Left kidney (tissue), 8 donors: ENCODE measurements around the gene RAB7B. TPM values are rescaled to one million over a fixed set of nuclear protein-coding genes. Genes with fewer than 3 reads are reported as not detected.
"Not testable (repeated sequence)": the region's sequence is repeated elsewhere in the genome, so short reads cannot be mapped to it uniquely, and the experiment has no call there.

ENCODE experiments used
- DNase-seq: peaks from one replicate; pipeline ENCODE4 v3.0.0-alpha.2; 2013
- long read RNA-seq, 8 donors: transcript quantifications; one replicate each; lab custom pipeline, GENCODE V29; 2026
- polyA plus RNA-seq: library from polyadenylated mRNA; unstranded; fragments of 120-200 nt; gene quantifications from one replicate; pipeline ENCODE4 v1.2.1, GENCODE V29; 2013; ENCODE audit not compliant: insufficient read length

Gene RAB7B
- polyA plus RNA-seq, result 2.3 TPM
- long read RNA-seq, donor 1, result 0 reads
- long read RNA-seq, donor 2, result 0 reads
- long read RNA-seq, donor 3, result 0 reads
- long read RNA-seq, donor 4, result 0 reads
- long read RNA-seq, donor 5, result 0 reads
- long read RNA-seq, donor 6, partial matches to known transcripts, result 0 of 1 reads
- long read RNA-seq, donor 6, other reads (novel, unspliced or antisense), result 0 of 1 reads
- long read RNA-seq, donor 7, result 0 reads
- long read RNA-seq, donor 8, partial matches to known transcripts, result 0 of 1 reads
- long read RNA-seq, donor 8, other reads (novel, unspliced or antisense), result 0 of 1 reads

DNA sequence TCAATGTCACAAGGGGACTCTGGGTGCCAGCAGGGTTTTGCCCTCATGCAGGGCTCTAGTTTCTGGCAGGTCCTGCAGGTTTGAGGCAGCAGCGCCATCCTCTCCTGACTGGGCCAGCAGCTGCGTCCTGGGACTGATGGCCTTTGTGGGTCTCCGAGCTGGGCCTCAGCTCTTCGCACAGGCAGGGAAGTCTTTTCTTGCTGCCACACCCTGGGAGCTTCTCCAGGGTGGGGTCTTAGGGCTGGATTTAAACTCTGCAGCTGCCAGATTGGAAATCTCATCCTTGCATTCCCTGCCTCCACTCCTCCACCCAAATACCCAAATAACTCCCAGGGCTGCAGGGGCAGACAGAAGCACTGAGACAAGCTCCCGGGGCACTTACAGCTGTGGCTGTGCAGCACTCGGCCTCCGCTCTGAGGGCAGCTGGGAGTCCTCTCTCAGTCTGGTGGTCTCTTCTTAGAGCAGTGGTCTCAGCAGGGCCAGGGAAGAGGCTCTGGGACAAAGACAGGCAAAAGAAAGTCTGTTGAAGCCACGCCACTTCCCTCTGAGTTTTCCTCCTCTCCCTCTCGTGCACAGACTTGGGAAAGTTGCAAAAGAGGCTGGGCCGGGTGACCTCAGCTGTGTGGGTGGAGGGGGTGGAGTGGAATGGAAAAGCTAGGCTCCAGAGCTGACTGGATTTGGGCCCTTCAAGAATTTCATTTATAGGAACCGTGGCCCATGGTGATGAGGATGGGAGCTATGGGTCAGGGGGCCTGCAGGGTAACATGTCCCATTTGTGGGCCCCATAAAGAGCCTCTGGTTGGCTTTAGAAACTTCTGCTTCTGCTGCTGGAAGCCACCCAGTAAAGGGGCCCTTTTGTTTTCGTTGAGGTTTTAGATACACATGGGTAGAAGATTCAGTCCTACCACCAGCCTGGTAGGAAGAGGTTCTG, at the start of gene RAB7B:
RAB7B (minus strand) TSS at position 525 of the 931 bp plus-strand sequence. CDS start 9,260 bp downstream, outside the sequence.
- DNase-seq, result no peak

DNA sequence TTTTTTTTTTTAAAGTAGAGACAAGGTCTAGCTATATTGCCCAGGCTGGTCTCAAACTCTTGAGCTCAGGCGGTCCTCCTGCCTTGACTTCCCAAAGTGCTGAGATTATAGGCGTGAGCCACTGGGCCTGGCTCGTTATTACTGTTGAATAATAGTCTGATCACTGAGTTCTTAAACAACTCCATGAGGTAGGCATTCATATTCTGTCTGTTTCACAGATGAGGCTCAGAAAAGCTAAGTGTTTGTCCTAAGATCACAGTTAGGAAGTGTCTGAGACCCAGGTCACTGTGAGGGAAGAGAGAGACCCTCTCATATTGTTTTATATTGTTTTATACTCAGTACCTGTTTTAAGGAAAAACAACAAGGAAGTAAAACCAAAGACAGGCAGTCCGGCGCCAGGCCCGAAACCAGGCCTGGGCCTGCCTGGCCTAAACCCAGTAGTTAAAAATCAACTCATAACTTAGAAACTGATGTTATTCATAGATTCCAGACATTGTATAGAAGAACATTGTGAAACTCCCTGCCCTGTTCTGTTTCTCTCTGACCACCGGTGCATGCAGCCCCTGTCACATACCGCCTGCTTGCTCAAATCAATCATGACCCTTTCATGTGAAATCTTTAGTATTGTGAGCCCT, 49.2 kb upstream of the RAB7B start:
- DNase-seq, result not testable (repeated sequence)

DNA sequence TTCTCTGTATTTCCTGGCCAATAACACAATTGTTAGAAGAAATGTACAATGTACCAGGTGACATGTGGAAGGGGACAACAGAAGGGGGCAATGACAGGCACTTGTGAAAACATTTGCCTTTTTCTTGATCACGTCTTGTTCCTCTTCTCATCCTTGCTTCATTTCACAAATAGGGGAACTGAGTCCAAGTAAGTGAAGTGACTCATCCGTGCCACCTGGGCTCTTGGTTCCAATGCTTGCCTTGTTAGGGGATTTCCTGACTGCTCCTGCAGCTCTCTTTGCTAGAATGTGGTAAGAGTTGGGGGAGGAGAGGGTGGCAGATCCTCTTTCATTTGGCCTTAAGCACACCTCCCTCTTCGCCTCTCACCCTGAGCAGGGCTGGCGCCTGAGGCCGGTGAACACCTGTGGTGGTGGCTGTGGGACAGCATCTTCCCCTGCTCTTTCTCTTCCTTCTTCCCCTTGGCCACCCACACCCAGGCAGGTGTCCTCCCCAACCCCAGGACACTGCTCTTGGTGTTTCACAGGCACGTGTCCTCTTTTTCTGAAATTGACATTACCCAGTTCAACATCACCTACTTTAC, 47.5 kb upstream of the RAB7B start:
- DNase-seq, result no peak

DNA sequence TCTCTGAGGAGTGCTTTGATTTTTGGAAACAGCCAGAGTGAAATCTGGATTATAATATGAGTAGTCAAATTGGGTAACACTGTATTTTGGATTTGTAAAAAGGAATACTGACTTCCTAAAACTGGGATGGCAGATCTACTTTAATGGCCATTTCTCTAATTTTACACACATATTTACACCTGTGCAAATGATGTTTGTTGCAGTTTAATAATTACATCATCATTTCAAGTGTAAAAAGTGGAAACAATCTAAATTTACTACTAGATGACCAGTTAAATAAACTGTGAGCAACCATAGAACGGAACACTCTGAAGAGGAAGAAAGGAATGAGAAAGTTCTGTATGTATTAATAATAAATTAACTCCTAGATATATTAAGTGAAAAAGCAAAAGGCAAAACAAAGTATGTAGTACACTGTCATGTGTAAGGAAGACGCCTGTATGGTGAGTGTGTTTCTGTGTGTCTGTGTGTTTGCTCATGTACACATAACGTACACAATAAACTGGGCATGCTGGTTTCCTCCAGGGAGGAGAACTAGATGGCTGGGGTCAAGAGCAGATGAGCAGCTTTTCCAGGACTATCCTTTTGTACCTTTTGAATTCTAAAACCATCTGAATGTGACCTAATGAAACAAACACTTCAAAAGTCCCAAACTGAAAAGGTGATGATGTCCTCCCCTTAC, 46.9 kb upstream of the RAB7B start:
- DNase-seq, result no peak

- no peak for DNase-seq
These were observed 46.1 kb upstream of the RAB7B start for GRCh38 chr1:206049293-206049692.

DNA sequence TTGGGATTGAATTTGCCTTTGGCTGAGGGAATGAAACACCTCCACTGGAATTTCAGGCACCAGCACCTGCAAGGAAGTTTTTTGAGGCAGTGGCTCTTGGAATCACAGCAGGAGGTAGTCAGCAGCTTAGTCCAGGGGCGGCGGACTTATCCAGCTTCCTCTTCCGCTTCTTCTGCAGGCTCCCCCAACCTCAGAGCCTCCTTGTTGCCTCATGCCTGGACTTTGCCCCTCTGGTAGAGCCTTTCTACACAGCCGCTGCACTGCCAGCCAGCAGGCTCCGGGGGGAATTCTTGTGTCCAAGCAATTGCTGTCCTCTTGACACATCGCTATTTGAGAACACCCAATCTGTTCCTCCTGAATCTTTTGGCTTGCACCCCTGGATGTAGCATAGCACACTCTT, 45.4 kb upstream of the RAB7B start:
- DNase-seq, result no peak

GRCh38 chr1:206047271-206047670, 44.1 kb upstream of the RAB7B start:
- DNase-seq, result no peak

DNA sequence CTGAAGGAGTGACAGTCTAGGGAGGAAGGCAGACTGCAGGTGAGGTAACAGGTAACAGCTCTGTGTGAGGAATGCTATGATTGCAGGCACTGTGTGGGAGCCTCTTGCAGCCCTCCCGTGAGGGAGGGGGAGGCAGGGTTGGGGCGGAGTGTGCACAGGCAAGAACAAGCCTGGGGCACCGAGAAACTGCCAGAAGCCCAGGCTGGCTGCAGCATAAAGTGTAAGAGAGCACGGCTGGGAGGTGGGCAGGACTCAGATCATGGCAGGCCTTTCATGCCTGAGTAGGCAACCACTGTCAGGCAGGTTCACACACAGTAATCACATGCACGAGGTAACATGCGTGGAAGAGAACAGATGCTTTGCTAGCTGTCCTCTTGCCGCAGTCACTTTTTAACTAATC, 38.4 kb upstream of the RAB7B start:
- DNase-seq, result peak; percentile 72

GRCh38 chr1:206040328-206040727, 37.1 kb upstream of the RAB7B start:
- no peak for DNase-seq

DNA sequence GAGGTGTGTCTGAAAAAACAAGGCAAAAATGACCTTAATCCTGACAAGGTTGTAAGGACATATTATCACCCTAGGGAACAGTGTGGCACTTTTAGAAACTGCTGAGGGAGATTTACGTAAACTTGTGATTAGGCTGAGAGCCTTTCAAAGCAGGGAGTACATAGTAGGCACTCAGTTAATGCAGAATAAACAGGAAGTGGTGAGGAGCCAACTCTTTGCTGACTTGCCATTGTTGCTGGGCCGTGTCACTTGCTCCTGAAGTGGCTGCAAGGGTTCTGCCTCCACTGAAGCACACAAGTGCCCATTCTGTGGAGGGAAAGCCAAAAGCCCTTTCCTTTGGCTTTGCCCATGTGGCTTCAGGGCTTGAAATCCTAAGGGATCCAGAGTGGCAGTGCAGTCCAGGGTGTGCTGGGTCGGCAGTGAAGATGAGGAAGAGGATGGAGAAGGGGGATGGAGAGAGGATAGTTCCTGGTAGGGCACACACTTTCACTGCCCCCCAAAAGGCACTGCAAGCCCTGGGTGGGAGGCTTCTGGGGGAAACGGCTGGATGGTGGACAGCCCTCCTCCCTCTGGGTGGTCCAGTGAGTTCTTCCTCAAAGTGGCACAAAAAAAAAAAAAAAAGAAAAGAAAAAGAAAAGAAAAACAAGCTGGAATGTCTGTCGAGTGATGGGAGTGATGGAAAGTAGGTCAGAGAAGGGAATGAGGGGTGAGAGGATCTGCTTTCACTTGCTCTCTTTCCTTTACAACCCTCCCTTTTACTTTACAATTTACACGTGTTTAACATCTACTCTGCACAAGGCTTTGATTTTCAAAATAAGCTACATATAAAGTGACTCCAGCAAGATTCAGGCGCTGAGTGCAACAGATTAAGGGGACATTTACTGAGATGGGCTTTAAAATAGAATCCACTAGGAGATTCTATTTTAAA, 36.1 kb upstream of the RAB7B start:
- DNase-seq, result no peak

GRCh38 chr1:206037581-206037980, 34.4 kb upstream of the RAB7B start:
- DNase-seq, result no peak

DNA sequence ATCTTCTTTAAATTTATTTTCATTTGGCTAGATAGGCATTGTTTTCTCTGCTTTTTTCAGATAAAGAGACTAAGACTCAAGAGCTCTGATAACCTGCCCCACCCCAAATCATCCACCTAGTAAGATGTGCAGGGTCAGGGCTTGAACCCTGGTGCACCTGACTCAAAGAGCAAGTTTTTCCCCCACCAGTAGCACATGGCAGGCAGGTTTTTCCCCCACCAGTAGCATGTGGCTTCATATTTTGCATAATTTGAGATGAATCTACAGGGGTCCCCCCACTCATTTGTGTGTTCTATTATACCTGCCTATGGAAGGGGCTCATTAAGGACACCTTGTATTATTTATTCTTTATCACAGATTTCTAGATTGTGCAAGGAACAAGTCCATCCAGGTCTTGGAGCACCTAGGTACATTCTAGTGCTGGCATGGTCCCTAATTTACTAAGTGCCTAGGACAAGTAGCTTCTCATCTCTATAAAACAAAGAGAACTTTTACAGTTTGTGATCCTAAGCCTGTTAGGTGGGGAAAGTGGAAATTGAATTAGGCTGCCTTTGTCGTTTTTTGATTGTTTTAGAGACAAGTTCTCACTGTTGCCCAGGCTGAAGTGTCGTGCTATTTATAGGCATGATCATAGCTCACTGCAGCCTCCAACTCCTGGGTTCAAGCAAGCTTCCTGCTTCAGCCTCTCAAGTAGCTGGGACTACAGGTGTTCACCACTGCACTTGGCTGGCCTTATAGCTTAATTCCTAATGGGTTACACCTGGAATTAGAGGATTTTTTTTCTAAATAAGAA, 33.7 kb upstream of the RAB7B start:
- no peak for DNase-seq

- no peak for DNase-seq
These were observed 31.8 kb upstream of the RAB7B start for GRCh38 chr1:206035027-206035426.

DNA sequence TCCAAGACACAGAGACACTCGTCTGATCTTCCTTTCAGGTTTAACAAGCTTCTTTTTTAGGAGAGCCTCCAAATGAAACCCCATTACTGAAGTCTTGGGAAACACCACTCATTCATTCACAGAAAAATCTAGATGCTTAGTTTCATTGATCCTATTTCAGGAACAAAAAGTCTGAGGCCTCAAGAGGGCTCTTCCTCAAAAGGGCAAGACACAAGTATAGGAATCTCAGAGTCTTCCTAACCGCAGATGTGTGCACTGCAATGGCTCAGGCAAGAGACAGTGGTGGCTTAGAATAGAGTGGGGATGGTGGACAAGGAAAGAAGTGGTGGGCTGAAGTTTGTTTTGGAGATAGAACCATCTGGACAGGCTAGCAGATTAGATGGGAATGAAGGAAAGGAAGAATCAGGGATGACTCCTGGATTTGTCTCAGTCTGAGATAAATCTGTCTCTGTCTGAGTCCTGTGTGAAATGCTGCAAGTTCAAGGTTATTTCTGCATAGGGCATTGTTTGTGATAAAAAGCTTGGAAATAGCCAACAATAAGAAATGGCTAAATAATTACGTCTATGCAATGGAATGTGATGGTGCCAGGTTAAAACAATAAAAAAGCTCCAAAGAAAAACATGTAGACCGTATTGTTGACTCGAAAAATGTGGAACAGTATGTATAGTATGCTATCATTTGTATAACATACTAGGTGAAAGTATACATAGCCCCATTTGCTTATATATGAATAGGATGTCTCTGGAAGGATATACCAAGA, 29.4 kb upstream of the RAB7B start:
- no peak for DNase-seq

DNA sequence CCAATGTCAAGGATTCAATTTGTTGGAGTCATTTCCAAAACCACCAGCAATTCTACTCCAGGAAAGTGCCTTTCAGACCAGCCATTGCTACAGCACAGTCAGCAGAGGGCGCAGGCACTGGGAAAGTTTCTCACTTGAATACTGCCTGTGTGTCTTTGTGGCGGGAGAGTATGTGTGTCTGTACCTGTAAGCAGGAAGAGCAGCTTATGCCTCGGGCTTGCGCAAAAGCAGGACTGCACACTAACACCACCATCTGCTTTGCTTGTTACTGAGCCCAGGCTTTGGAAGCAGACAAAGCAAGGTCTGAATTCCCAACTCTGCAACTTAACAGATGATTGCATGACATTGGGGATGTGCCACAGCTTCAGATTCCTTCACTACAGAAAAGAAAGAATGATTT, 27.5 kb upstream of the RAB7B start:
- DNase-seq, result peak; percentile 63

GRCh38 chr1:206030191-206030590, 27.0 kb upstream of the RAB7B start:
- no peak for DNase-seq

- DNase-seq, result no peak
These were observed 26.3 kb upstream of the RAB7B start for GRCh38 chr1:206029484-206029883.

- no peak for DNase-seq
These were observed 22.2 kb upstream of the RAB7B start for GRCh38 chr1:206025283-206025820.

DNA sequence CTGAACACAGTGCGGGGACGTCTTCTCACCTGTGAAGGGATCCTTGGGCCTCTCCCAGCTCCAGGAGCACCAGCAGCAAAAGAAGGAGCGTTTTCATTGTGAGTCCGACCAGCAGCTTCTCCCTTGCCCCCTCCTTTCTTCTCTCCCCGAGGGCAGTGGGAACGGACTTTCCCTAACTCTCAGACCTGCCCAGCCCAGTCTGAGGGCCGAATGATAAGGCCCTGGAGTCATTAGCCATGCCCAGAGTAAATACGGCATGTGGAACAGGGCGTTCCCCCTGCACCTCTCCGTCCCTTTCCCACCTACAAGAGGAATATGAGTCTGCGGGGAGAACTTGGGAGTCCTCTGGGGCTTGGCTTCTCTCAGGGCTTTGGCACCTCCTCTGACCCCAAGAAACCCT, 20.5 kb upstream of the RAB7B start, which contains the start of gene CTSE:
CTSE (minus strand) TSS at position 201 of the 400 bp plus-strand sequence; CDS start at position 97, 104 bp downstream.
- no peak for DNase-seq
